RWPE1 (cell line): ENCODE results near the gene VSTM2A.

Source experiments
- CTCF ChIA-PET: fragments of 350-600 bp; sonication (Branson Sonifier 250); formaldehyde crosslinking; extraction: SDS; loops from one replicate; lab custom pipeline; 2021; lab: Yijun Ruan, JAX
- POLR2A ChIA-PET: fragments of 400-600 bp; formaldehyde crosslinking; extraction: SDS; loops from one replicate; lab custom pipeline; 2020; ENCODE audit warnings: antibody characterized with exemption; ENCODE audit not compliant: low non-redundant PET; lab: Yijun Ruan, JAX
- DNase-seq: peaks from one replicate; pipeline ENCODE4 v3.0.0; 2012; ENCODE audit warnings: low spot score
- H3K27ac ChIP-seq: fragments of 450-650 bp; 2 replicates; pipeline ENCODE4 v1.5.1; 2017
- TF ChIP-seq, protein P1 (sequence below): fragments of 450-650 bp; conservative IDR thresholded peaks from 2 replicates; pipeline ENCODE4 v1.5.1; 2017; ENCODE audit warnings: low read depth, mild to moderate bottlenecking

VSTM2A gene

DNA sequence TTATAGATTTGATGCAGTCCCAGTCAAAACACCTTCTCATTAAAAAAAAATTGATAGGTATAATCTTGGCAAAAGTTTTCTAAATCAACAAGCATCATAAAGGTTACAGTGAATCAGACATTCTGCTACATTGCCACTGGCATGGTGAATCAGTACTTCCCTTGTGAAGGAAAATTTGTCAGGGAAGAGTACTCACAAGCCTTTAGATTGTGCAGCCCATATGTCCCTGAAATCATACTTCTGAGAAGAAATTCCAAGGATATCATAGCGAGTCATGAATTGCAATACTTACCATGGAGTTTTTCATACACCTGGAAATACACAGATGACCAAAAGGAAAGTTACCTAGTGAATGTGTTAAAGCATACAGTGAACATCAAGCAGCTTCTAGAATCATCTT lies 17.2 kb downstream of the VSTM2A start:
- TF ChIP-seq, protein P1, sequence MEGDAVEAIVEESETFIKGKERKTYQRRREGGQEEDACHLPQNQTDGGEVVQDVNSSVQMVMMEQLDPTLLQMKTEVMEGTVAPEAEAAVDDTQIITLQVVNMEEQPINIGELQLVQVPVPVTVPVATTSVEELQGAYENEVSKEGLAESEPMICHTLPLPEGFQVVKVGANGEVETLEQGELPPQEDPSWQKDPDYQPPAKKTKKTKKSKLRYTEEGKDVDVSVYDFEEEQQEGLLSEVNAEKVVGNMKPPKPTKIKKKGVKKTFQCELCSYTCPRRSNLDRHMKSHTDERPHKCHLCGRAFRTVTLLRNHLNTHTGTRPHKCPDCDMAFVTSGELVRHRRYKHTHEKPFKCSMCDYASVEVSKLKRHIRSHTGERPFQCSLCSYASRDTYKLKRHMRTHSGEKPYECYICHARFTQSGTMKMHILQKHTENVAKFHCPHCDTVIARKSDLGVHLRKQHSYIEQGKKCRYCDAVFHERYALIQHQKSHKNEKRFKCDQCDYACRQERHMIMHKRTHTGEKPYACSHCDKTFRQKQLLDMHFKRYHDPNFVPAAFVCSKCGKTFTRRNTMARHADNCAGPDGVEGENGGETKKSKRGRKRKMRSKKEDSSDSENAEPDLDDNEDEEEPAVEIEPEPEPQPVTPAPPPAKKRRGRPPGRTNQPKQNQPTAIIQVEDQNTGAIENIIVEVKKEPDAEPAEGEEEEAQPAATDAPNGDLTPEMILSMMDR, result no peak
- DNase-seq, result no peak
- POLR2A ChIA-PET, result no interaction called here
- CTCF ChIA-PET, result no interaction called here
- no peak overlapping the region for H3K27ac ChIP-seq

DNA sequence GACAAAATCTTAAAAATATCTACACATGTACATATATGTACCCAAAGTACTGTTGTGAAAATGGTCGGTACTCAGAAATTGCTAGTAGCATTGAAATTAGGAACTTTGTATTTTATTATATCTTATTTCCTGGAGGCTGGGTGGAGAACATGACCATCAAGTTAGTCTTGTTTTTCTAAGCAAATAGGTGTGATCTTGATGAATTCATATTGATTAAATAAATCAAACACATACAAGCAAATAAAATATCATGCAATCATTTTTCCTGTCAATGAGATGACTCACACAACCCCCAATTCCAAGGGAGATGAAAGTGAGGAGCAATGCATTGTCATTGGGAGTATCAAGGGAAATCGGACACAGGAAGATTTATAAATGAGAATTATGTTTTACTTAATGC lies 18.0 kb downstream of the VSTM2A start:
- no peak for DNase-seq
- H3K27ac ChIP-seq, result no peak overlapping the region
- CTCF ChIA-PET, result no interaction called here
- TF ChIP-seq, protein P1, result no peak
- POLR2A ChIA-PET, result no interaction called here

DNA sequence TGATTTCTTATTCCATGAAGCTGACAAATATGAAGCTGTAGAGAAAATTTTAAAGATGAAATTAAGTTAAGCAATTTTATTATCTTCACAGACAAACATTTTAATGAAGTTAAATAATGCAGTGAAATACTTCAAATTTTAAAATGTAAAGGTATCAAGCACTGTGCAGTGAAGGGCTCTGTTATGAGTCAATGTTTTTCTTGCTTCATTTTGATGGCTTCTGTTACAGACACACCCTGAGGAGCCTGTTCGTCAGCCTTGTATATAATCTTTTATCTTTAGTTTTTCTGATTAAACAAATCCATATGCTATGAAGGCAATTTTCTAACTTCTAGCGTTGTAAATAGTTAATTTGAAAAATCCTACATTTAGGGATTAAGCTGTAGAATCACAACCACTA lies 18.5 kb downstream of the VSTM2A start:
- ChIA-PET POLR2A (no interaction called here), CTCF (no interaction called here)
- no peak for DNase-seq

DNA sequence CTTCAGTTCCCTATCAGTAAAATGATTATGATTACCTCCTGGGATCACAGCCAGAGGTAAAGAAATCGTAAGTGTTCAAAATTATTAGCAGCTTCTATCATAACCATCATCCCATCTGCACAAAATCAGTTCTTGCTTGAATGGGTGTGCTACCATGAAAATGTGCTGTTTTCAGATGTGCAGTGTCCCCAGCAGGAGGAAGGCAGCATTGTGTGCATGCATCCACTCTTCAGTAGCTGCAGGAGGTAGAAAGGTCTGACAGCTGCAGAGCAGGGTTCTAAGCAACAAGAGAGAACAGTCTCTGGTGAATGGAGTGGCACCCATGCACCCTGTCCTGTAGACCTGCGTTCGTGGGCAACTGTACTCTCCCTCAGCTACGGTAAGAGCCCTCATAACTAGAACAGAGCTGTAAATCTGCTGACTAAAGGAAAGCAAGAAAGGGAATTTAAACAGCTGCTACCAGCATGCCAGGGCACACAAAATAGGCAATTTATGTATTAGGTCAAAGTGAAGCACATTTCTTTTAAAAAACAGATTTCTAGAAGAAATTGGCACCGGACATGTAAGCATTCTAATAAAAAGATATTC lies 21.2 kb downstream of the VSTM2A start:
- CTCF ChIA-PET, result interaction anchor here (0.6 to 0.8 kb wide), 2 partner anchors 73 to 110 kb away, joined by 3 to 5 read pairs; no protein-coding TSS in a partner anchor
- no peak overlapping the region for H3K27ac ChIP-seq
- TF ChIP-seq, protein P1, result no peak
- POLR2A ChIA-PET, result no interaction called here
- DNase-seq, result no peak

More for the DNA sequence above, 18.5 kb downstream of the VSTM2A start:
- no peak overlapping the region for H3K27ac ChIP-seq
- TF ChIP-seq, protein P1, result no peak

DNA sequence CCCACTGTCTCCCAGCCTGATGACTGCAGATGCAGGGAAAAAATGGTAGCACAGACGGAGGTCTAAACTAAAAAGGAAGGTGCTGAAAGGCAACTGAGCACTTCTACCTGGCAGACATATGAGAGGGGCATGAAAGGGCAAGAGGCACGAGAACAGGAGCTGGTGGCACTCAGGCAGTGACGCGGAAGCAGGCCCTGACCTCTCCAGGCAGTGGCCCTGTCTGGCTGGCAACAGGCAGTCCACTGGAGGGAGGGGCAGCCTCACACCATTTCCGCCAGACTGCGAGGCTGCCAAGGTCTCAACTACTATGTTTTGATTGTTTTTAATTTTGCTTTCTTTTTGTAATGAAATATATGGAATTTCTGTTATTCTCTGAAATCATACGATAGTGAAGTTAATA lies 23.3 kb downstream of the VSTM2A start:
- POLR2A ChIA-PET, result no interaction called here
- no peak overlapping the region for H3K27ac ChIP-seq
- TF ChIP-seq, protein P1, result no peak
- DNase-seq, result no peak
- CTCF ChIA-PET, result no interaction called here

DNA sequence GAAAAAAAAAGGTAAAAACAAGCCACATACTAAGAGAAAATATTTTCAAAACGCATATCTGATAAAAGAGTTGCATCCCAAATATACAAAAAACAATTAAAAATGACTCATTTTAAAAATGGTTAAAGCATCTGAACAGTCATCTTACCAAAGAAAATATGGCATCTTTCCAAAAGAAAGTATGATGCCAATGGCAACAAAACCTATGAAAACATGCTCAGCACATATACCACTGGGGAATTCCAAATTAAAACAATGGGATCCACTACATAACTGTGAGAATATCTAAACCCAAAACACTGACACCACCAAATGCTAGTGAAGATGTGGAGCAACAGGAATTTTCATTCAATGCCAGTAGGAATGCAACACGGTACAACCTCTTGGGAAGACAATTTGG lies 39.3 kb downstream of the VSTM2A start:
- ChIA-PET POLR2A (no interaction called here), CTCF (no interaction called here)
- TF ChIP-seq, protein P1, result no peak
- H3K27ac ChIP-seq, result no peak overlapping the region
- DNase-seq, result peak; percentile 4
